GM12878 (cell line): Measurements from ENCODE around the gene CDC34.

Source experiments
- CREM ChIP-seq: IDR thresholded peaks from 2 replicates; pipeline ENCODE4 v1.6.1; 2014; ENCODE audit warnings: antibody characterized with exemption, low read depth
- YBX1 ChIP-seq: fragments of 450-650 bp; IDR thresholded peaks from 2 replicates; pipeline ENCODE4 v1.6.1; 2016; ENCODE audit warnings: antibody characterized with exemption
- TF ChIP-seq, protein P1 (sequence below), 3 experiments: IDR thresholded peaks in 2 of 3; conservative IDR thresholded peaks in 1 of 3; 2 replicates each; pipeline ENCODE4 v1.5.1; 2011; ENCODE audit warnings: low read depth in 3 of 3, low read length in 3 of 3, mild to moderate bottlenecking in 3 of 3, control low read depth in 2 of 3, moderate library complexity in 2 of 3, inconsistent platforms in 1 of 3, mixed read lengths in 1 of 3; ENCODE audit not compliant: control insufficient read depth in 2 of 3, insufficient read depth in 1 of 3; ENCODE audit errors: extremely low read depth in 1 of 3
- TF ChIP-seq, protein P2 (sequence below): IDR thresholded peaks from 2 replicates; pipeline ENCODE4 v1.6.1; 2011; ENCODE audit warnings: mild to moderate bottlenecking, low read depth, low read length, moderate library complexity; ENCODE audit not compliant: insufficient replicate concordance

DNA sequence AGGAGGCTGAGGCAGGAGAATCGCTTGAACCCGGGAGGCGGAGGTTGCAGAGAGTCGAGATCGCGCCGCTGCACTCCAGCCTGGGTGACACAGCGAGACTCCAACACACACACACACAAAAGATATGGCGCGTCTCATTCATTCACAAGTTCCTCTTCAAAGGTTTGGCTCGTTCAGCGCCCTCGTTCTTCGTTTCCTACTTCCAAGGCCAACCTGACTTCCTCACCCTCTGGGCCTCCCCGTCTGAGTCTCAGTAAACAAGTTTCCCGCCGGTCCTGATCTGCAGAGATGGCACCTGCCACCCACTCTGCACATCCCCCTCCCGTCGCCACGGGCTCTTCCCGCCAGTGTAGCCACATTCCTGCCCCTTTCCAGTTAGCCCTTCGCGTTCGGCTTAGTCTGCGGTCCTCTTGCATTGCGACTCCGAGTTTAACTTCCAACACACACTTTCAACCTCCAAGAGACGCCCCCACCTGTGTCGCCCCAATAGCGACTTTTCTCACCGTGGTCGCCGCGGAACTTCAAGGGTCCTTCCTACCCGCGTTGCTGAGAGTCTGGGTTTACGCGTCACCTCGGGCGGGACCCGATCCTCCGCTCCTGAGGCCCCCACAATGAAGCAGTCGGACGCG is 39.5 kb downstream of the CDC34 start:
- TF ChIP-seq CREM (no peak), YBX1 (no peak)
- TF ChIP-seq, protein P1, sequence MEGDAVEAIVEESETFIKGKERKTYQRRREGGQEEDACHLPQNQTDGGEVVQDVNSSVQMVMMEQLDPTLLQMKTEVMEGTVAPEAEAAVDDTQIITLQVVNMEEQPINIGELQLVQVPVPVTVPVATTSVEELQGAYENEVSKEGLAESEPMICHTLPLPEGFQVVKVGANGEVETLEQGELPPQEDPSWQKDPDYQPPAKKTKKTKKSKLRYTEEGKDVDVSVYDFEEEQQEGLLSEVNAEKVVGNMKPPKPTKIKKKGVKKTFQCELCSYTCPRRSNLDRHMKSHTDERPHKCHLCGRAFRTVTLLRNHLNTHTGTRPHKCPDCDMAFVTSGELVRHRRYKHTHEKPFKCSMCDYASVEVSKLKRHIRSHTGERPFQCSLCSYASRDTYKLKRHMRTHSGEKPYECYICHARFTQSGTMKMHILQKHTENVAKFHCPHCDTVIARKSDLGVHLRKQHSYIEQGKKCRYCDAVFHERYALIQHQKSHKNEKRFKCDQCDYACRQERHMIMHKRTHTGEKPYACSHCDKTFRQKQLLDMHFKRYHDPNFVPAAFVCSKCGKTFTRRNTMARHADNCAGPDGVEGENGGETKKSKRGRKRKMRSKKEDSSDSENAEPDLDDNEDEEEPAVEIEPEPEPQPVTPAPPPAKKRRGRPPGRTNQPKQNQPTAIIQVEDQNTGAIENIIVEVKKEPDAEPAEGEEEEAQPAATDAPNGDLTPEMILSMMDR (IDR thresholded peaks at IDR 0.05 in 2 of 3, conservative IDR thresholded peaks at IDR 0.05 in 1 of 3; ENCODE audit: control insufficient read depth in 2 of 3, extremely low read depth in 1 of 3, insufficient read depth in 1 of 3, low read depth in 3 of 3, low read length in 3 of 3): no peak
- TF ChIP-seq, protein P2, sequence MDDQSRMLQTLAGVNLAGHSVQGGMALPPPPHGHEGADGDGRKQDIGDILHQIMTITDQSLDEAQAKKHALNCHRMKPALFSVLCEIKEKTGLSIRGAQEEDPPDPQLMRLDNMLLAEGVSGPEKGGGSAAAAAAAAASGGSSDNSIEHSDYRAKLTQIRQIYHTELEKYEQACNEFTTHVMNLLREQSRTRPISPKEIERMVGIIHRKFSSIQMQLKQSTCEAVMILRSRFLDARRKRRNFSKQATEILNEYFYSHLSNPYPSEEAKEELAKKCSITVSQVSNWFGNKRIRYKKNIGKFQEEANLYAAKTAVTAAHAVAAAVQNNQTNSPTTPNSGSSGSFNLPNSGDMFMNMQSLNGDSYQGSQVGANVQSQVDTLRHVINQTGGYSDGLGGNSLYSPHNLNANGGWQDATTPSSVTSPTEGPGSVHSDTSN: no peak
